Stimulated activated CD4-positive, alpha-beta T cell treated with anti-CD3 and anti-CD28 coated beads, Interleukin-4, amount 100 ng/mL, for 24 hours (primary cell): ENCODE results near the gene C14orf93.

Experiments
- DNase-seq: peaks from one replicate; pipeline ENCODE4 v3.0.0-alpha.2; 2020

The C14orf93 gene

DNA sequence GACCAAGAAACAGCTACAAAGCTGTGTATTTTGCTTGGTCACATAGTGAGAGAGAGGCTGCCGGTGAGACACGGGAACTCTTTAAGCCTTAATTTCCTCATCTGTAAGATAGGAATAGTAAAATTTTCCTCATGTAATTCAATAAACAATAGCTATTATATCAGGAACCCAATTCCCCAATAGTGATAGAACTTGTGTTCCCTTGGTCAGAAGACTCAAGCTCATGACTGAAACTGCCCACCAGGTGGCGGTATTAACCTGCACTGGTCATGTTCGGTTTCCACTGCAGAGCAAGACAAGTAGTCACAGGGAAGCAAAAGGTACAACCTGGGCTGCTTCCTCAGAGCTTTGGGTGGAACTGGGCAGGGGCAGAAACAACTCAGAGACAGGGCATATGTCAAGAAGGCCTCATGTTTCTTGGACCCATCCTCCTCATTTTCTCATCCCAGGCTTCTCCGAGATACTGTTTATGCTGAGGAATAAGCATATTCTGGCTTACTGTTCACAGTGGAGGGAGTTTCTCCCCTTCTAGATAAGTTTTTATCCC, 23.4 kb downstream of the C14orf93 start:
- DNase-seq = peak; percentile 93

- DNase-seq = no peak
These were observed 23.9 kb downstream of the C14orf93 start for GRCh38 chr14:22985894-22986507.

GRCh38 chr14:22984959-22985658, 24.8 kb downstream of the C14orf93 start:
- DNase-seq = no peak

GRCh38 chr14:22982477-22983245, 27.3 kb downstream of the C14orf93 start, which contains the start of gene AJUBA:
AJUBA (minus strand) TSS chr14:22982551; CDS start chr14:22982266, 285 bp downstream.
- peak; percentile 81 for DNase-seq

DNA sequence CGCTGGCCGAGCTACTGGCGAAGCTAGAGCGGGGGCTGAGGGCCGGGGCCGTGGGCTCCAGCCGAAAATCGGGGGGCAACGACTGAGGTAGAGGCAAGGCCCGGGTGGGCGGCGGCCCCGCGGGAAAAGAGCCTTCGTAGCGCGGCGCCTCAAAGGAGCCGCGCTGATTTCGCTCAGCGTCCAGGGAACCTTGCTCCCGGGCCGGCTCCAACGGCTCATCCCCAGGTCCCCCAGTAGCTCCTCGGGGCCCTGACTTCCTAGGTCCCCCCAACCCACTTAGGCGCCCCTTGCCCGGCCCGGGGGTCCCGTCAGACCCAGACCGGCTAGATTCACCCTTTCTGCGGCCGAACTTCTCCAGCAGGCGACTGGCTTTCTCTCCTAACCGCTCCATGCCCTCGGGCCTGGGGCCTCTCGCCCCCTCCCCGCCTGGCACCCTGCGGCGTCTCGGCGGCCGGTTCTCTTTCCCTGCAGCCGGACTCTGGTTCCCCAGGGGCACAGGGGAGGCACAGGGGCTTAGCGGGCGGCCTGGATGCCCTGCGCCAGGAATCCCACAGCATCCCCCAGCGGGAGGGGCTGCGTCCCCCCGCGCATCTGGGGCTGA, 28.0 kb downstream of the C14orf93 start:
- no peak for DNase-seq

DNA sequence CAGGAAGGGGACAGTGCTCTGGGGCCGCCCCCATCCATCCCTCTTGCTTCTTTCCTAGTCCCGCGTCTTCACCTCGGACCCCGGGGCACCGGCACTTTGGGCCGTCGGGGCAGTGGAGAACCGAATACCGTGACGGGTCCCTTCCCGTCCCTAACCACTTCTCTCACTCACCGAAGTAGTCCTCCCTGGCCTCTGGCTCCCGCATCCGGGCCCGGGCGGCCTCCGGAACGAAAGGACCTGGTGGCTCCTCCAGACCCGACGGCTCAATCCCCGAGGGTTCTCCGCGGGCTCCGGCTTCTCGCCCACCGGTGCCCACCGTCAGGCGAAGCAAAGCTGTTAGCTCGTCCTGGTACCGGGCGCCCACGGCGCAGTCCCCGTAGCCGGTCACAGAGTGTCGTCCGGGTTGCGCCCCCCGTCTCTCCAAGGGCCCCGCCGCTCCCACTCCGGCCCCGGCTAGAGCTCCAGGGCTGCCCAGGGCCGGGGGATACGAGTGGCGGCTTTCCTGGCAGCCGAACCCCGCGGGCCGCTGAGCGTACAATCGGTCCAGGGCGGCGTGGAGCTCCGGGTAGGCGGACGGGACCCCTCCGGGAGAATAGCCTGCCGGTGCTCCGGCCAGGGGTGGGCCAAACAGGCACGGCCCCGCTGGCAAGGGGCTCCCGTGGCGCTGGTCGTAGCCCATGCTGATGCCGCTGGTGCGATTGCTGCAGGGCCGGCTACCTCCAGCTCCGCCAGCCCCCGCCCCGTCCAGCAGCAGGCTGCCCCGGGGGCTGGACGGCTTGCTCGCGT, 28.7 kb downstream of the C14orf93 start:
- no peak for DNase-seq

- no peak for DNase-seq
These were observed 29.3 kb downstream of the C14orf93 start for GRCh38 chr14:22980672-22981089.

GRCh38 chr14:22979748-22980392, 30.1 kb downstream of the C14orf93 start:
- DNase-seq = no peak

DNA sequence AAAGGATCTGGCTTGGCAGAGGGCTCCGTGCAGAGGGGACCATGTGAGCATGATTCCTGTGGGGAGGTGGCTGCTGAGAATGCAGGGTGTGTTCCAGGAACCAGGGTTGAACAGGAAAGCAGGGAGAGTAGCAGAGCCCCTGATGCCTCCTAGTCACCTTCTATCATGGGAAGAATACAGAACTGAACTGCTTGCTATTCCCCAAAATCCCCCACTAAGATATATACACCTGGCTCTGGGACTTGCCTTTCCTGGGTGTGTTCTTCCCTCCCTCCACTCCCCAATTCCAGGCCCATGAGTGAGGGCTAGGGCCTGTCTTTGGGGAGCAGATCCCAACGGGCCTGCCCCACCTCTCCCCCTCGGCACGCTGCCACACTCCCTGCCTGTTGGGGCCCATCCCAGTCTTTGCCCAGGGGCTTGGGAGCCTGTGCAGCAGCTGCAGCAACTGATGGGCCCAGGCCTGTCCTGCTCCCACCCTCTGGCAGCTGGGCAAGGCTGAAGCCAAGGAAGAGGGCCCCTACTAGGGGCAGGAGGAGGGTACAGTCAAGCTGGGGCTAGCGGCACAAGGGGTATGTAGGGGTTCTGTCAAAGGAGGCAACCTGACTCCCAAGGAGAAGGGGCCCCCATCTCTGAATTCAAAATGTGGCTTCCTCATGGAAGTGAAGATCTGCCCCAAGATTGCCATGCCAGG, 30.8 kb downstream of the C14orf93 start:
- no peak for DNase-seq

DNA sequence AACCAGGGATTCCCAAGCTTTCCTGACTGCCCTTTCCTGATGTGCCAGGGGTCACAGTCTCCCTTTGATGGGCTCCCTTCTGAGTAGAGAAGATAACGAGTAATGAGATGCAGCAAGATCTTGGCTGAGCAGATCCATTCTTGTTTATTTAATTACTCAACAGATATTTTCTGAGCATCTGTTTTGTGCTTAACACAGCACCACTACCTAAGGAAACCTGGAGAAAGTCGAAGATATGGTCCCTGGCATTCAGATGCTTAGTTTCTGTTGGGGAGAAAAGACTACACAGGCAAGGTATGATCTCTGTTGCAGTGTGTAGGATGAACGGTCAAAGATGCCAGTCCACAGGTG, 31.5 kb downstream of the C14orf93 start:
- DNase-seq = no peak

DNA sequence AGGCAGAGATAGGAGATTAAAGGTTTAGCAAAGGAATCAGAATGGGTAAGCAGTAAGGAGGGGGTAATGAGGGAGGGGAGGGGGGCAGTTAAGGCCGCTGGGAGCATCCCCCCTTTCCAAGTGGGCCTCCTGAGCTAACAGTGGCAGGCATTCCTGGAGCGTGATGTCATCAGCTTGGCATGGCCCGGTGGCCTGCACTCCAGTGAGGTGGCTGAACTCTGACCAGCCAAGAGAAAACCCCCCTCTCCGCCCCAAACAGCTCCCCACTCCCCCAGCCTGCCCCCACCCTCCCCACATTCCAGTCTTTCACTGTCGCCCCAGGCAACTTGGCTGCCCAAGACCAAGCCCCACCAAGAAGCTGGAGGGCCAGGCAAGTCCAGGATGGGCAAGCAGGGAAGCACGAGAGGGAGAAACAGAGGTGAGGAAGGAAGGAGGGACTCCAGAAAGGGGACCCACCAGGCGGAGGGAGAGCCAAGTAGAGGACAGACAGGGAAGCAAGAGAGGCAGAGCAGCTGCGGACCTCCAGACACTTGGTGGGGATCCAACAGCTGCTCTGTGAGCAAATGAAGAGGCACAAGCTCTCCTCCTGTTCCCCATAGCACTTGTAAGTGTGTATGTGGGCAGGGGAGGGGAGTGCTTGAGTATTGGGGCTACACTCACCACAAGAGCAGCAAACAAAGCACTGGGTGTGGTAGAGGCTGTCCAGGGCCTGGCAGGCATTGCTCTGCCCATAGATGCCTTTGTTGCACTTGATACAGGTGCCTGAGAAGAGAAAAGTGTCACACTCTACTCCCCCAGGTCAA, 32.1 kb downstream of the C14orf93 start:
- DNase-seq = no peak

GRCh38 chr14:22977434-22977683, 32.6 kb downstream of the C14orf93 start:
- DNase-seq = no peak

GRCh38 chr14:22976620-22977433, 33.1 kb downstream of the C14orf93 start:
- DNase-seq = no peak

GRCh38 chr14:22974530-22975313, 35.2 kb downstream of the C14orf93 start:
- no peak for DNase-seq

GRCh38 chr14:22973217-22974032, 36.5 kb downstream of the C14orf93 start:
- DNase-seq = peak; percentile 45

DNA sequence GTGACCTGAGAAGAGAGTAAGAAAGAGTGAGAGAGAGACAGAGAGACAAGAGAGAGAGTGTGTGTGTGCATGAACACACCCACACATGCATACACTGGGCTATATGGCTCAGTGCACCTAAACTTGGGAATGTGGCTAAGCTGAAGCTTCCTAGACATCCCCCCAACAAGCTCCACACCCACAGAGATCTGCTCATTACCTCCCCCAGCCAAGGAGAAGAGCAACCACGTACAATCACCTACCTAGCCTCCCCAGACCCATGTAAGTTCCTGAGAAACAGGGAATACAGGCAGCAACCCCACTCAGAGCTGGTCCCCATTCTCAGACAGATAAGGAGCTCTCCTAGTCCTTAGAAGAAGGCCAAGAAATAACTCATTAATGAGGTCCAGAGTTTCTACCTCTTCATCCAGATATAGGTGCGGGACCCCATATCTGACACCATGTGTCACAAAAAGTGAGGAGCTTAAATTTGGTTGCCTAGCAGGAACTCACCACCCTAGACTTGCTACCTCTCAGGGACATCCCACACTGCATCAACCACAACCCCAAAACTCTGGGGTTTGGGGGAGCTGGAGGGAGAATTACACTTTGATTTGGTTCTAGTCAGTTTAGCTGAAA, 37.5 kb downstream of the C14orf93 start:
- DNase-seq = no peak

- no peak for DNase-seq
These were observed 38.8 kb downstream of the C14orf93 start for GRCh38 chr14:22971152-22971551.
